T-cell (primary cell): Measurements from ENCODE around the gene CACNB2. TPM values are rescaled to one million over a fixed set of nuclear protein-coding genes. Genes with fewer than 3 reads are reported as not detected.
"Not testable (repeated sequence)": the region's sequence is repeated elsewhere in the genome, so short reads cannot be mapped to it uniquely, and the experiment has no call there.

Experiments
- ATAC-seq, 4 experiments: fragments of 200-7000 bp in 3 of 4; fragments of 150-1000 bp in 1 of 4; cut with Tn5 transposase; replicated peaks in 1 of 4; 1 replicate in 3 of 4; 2 replicates in 1 of 4; pipeline ENCODE4 v1.10.0; 2021; ENCODE audit warnings: moderate library complexity in 3 of 4, mild to moderate bottlenecking in 2 of 4, moderate number of reproducible peaks in 1 of 4
- CTCF ChIA-PET, 2 donors: fragments of 300-600 bp; sonication (Branson Sonifier 250); formaldehyde crosslinking; loops; one replicate each; lab custom pipeline; 2022; ENCODE audit warnings: antibody characterized with exemption in 2 of 2; lab: Charles Lee
- POLR2A ChIA-PET, 2 donors: fragments of 300-600 bp; sonication (Branson Sonifier 250); formaldehyde crosslinking; loops; one replicate each; lab custom pipeline; 2022; ENCODE audit warnings: antibody characterized with exemption in 2 of 2; lab: Charles Lee
- DNase-seq, 35 experiments: peaks; one replicate each; pipeline versions ENCODE4 v3.0.0 to v3.0.0-alpha.2; 2013 to 2023
- H3K27ac ChIP-seq: one replicate; pipeline ENCODE4 v1.5.1; 2013; ENCODE audit warnings: low read length
- H3K27me3 ChIP-seq, 2 experiments: replicated peaks in 1 of 2; 1 replicate in 1 of 2; 2 replicates in 1 of 2; pipeline versions ENCODE4 v1.6.1 to v1.7.0; 2013; ENCODE audit warnings: low read length in 1 of 2, mixed read lengths in 1 of 2; ENCODE audit not compliant: control insufficient read depth in 2 of 2, insufficient read depth in 2 of 2; ENCODE audit errors: extremely low read depth in 1 of 2
- H3K36me3 ChIP-seq, 2 donors: 1 replicate in 1 of 2; 2 replicates in 1 of 2; pipeline versions ENCODE4 v1.6.1 to v1.7.0; 2013; ENCODE audit warnings: low read length in 1 of 2; ENCODE audit not compliant: control insufficient read depth in 2 of 2, insufficient read depth in 1 of 2; ENCODE audit errors: extremely low read depth in 1 of 2
- H3K4me1 ChIP-seq, 2 experiments: 1 replicate in 1 of 2; 2 replicates in 1 of 2; pipeline versions ENCODE4 v1.6.1 to v1.7.0; 2013; ENCODE audit warnings: low read length in 2 of 2, mixed read lengths in 1 of 2; ENCODE audit not compliant: insufficient read depth in 2 of 2, control insufficient read depth in 1 of 2; ENCODE audit errors: extremely low read depth in 1 of 2
- H3K4me3 ChIP-seq, 2 donors: 1 replicate in 1 of 2; 2 replicates in 1 of 2; pipeline versions ENCODE4 v1.5.1 to v1.7.0; 2013; ENCODE audit warnings: mild to moderate bottlenecking in 2 of 2, low read length in 1 of 2, moderate library complexity in 1 of 2; ENCODE audit not compliant: control insufficient read depth in 1 of 2; ENCODE audit errors: extremely low read depth in 1 of 2
- H3K9me3 ChIP-seq: 2 replicates; pipeline ENCODE4 v1.7.0; 2013
- H3K27ac Mint-ChIP-seq, 2 donors: one replicate each; pipeline ENCODE4 v1.8.0; 2020 to 2021; ENCODE audit warnings: mild to moderate bottlenecking in 2 of 2, mixed read lengths in 2 of 2
- H3K27me3 Mint-ChIP-seq, 2 donors: one replicate each; pipeline ENCODE4 v1.8.0; 2021 to 2022; ENCODE audit warnings: mixed read lengths in 2 of 2
- H3K36me3 Mint-ChIP-seq: one replicate; pipeline ENCODE4 v1.8.0; 2021; ENCODE audit warnings: mixed read lengths
- H3K4me1 Mint-ChIP-seq, 3 donors: one replicate each; pipeline ENCODE4 v1.8.0; 2020 to 2022; ENCODE audit warnings: mixed read lengths in 3 of 3, mild to moderate bottlenecking in 1 of 3
- H3K4me3 Mint-ChIP-seq, 3 donors: one replicate each; pipeline ENCODE4 v1.8.0; 2020 to 2022; ENCODE audit warnings: mild to moderate bottlenecking in 3 of 3, mixed read lengths in 3 of 3, moderate library complexity in 3 of 3
- H3K9me3 Mint-ChIP-seq, 3 donors: one replicate each; pipeline ENCODE4 v1.8.0; 2020 to 2022; ENCODE audit warnings: mixed read lengths in 3 of 3
- WGBS: methylation state at CpG from one replicate; pipeline ENCODE4 v1.1.5; 2013; ENCODE audit warnings: missing lambda C conversion rate; ENCODE audit not compliant: insufficient coverage; 5-methylcytosine and 5-hydroxymethylcytosine counted together
- total RNA-seq, 35 experiments: library from RNA in 6 of 35; stranded (reverse) in 6 of 35; fragments of 120-200 nt in 1 of 35; gene quantifications; one replicate each; pipeline versions ENCODE4 v1.2.1 to v1.2.4 and lab custom pipeline; 2013 to 2026

Gene CACNB2
- total RNA-seq, 5 donors from 2014 or later (not counting 1 experiment from before 2014, with no cell fraction given): not detected

GRCh38 chr10:18208186-18208585, 68.0 kb downstream of the CACNB2 start:
- H3K4me3 ChIP-seq, H3K4me3 Mint-ChIP-seq, CTCF ChIA-PET, H3K27ac ChIP-seq, H3K4me1 Mint-ChIP-seq, H3K4me1 ChIP-seq, H3K27ac Mint-ChIP-seq, ATAC-seq, POLR2A ChIA-PET, H3K36me3 Mint-ChIP-seq, H3K27me3 ChIP-seq, H3K27me3 Mint-ChIP-seq, H3K9me3 Mint-ChIP-seq, DNase-seq, H3K9me3 ChIP-seq, H3K36me3 ChIP-seq: not testable (repeated sequence)
- no CpG with 5 or more reads among the region's 3 CpGs for WGBS

GRCh38 chr10:18209241-18209640, 69.0 kb downstream of the CACNB2 start:
- ChIA-PET CTCF (no interaction called here), POLR2A (no interaction called here)
- H3K27me3 ChIP-seq: no peaks in the 10 kb centered on the region
- WGBS: 14% methylated on average over 1 of the region's 2 CpGs
- Mint-ChIP-seq H3K9me3 (no peaks in the 10 kb centered on the region), H3K36me3 (no peaks in the 10 kb centered on the region), H3K4me1 (peaks cover under 1 to 6% (median 2%) of the 10 kb centered on the region in 3 donors), H3K27me3 (peaks cover 0 to 8% of the 10 kb centered on the region in 2 donors), H3K4me3 (no peak overlapping the region), H3K27ac (no peak overlapping the region)
- DNase-seq: no peak
- no peak for ATAC-seq
- no peak overlapping the region for H3K4me3 ChIP-seq
- H3K27ac ChIP-seq: no peak overlapping the region
- no peaks in the 10 kb centered on the region for H3K4me1 ChIP-seq
- H3K9me3 ChIP-seq: no peaks in the 10 kb centered on the region
- no peaks in the 10 kb centered on the region for H3K36me3 ChIP-seq

- ATAC-seq (no peak), DNase-seq (no peak)
- no peaks in the 10 kb centered on the region for H3K9me3 Mint-ChIP-seq
- no peaks in the 10 kb centered on the region for H3K4me1 Mint-ChIP-seq
- CTCF ChIA-PET: no interaction called here
- H3K4me1 ChIP-seq: no peaks in the 10 kb centered on the region
- no peaks in the 10 kb centered on the region for H3K36me3 Mint-ChIP-seq
- no peak overlapping the region for H3K4me3 ChIP-seq
- H3K27ac ChIP-seq: no peak overlapping the region
- H3K27ac Mint-ChIP-seq: no peak overlapping the region
- peaks cover 4 to 8% of the 10 kb centered on the region in 2 donors for H3K27me3 Mint-ChIP-seq
- H3K36me3 ChIP-seq: no peaks in the 10 kb centered on the region
- H3K9me3 ChIP-seq: no peaks in the 10 kb centered on the region
- H3K27me3 ChIP-seq: no peaks in the 10 kb centered on the region
- no peak overlapping the region for H3K4me3 Mint-ChIP-seq
- POLR2A ChIA-PET: no interaction called here
- WGBS: 50% methylated on average over 1 of the region's 2 CpGs
Measured at GRCh38 chr10:18210711-18211110, 70.5 kb downstream of the CACNB2 start.

GRCh38 chr10:18211862-18212261, 71.6 kb downstream of the CACNB2 start:
- peaks cover 4 to 8% of the 10 kb centered on the region in 2 donors for H3K27me3 Mint-ChIP-seq
- Histone ChIP-seq H3K36me3 (no peaks in the 10 kb centered on the region), H3K4me3 (no peak overlapping the region), H3K27me3 (no peaks in the 10 kb centered on the region), H3K27ac (no peak overlapping the region), H3K9me3 (no peaks in the 10 kb centered on the region), H3K4me1 (no peaks in the 10 kb centered on the region)
- no peak overlapping the region for H3K4me3 Mint-ChIP-seq
- no peak overlapping the region for H3K27ac Mint-ChIP-seq
- ChIA-PET POLR2A (no interaction called here), CTCF (no interaction called here)
- no CpG with 5 or more reads among the region's 4 CpGs for WGBS
- no peaks in the 10 kb centered on the region for H3K4me1 Mint-ChIP-seq
- H3K36me3 Mint-ChIP-seq: no peaks in the 10 kb centered on the region
- DNase-seq: no peak
- ATAC-seq: no peak
- no peaks in the 10 kb centered on the region for H3K9me3 Mint-ChIP-seq

- Histone ChIP-seq H3K9me3 (no peaks in the 10 kb centered on the region), H3K4me1 (no peaks in the 10 kb centered on the region), H3K36me3 (no peaks in the 10 kb centered on the region), H3K4me3 (no peak overlapping the region), H3K27me3 (no peaks in the 10 kb centered on the region), H3K27ac (no peak overlapping the region)
- no peak overlapping the region for H3K27ac Mint-ChIP-seq
- H3K36me3 Mint-ChIP-seq: no peaks in the 10 kb centered on the region
- 83% methylated on average over 3 of the region's 4 CpGs for WGBS
- H3K4me3 Mint-ChIP-seq: no peak overlapping the region
- H3K4me1 Mint-ChIP-seq: no peaks in the 10 kb centered on the region
- CTCF ChIA-PET: interaction anchor here (0.5 to 0.6 kb wide), 2 partner anchors 12 kb away, joined by 3 read pairs; no protein-coding TSS in a partner anchor
- ATAC-seq (no peak), DNase-seq (no peak)
- H3K27me3 Mint-ChIP-seq: peaks cover 4 to 8% of the 10 kb centered on the region in 2 donors
- H3K9me3 Mint-ChIP-seq: no peaks in the 10 kb centered on the region
- POLR2A ChIA-PET: no interaction called here
Measured at GRCh38 chr10:18213271-18213670, 73.0 kb downstream of the CACNB2 start.

- Mint-ChIP-seq H3K27me3 (peaks cover 4 to 6% of the 10 kb centered on the region in 2 donors), H3K9me3 (no peaks in the 10 kb centered on the region), H3K27ac (no peak overlapping the region), H3K4me3 (no peak overlapping the region), H3K4me1 (no peaks in the 10 kb centered on the region), H3K36me3 (no peaks in the 10 kb centered on the region)
- Histone ChIP-seq H3K36me3 (no peaks in the 10 kb centered on the region), H3K27ac (no peak overlapping the region), H3K27me3 (no peaks in the 10 kb centered on the region), H3K4me3 (no peak overlapping the region), H3K9me3 (no peaks in the 10 kb centered on the region), H3K4me1 (no peaks in the 10 kb centered on the region)
- ChIA-PET CTCF (no interaction called here), POLR2A (no interaction called here)
- DNase-seq: peak in 1 of 35 experiments; percentile 15
- ATAC-seq: no peak
- WGBS: 75% methylated on average over 6 of the region's 10 CpGs
Measured at GRCh38 chr10:18214691-18215563, 74.7 kb downstream of the CACNB2 start.
